ENCODE data around the gene TALDO1.
A peak's percentile ranks its signal among the peaks of the same experiment; 100 is the strongest.

TALDO1 gene

DNA sequence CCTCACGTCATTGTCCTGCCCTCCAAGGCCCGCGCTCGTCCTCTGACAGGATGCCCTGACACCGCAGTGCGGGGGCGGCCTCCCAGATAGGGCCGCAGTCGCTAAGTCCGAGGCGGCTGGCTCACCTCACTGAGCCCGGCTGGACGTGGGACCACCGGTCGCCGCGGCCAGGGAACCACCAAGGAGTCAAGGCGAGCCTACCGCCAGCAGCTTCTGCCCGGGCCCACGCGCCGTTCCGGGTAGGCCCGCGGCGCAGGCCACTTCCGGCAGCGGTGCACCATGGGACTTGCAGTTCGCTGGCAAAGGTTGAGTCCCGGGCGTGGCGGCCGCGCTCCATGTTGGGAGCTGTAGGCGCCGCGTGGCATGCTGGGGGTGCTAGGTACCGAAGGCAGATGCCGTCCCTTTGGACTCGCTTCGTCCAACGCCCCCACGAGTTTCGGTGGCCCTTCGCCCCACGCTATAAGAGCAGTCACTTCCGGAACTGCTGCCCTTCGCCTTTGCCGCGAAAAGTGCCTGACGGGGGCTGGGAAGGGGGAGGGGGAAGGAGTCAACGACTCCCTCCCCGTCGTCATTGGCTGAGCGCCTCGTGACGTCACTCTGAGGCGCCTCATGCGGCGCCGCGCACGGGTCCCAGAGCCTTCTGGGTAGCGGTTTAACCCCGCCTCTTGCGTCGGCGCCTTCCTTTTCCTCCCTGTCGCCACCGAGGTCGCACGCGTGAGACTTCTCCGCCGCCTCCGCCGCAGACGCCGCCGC lies 62.2 kb downstream of the TALDO1 start, which contains the start of gene RPLP2:
Gene RPLP2 (plus strand): TSS at position 681 of the 753 bp plus-strand sequence. CDS start 268 bp downstream, outside the sequence.
- H3K27ac Mint-ChIP-seq = peak within 1 kb of the TSS; percentile 93
- DNase-seq (ENCODE audit: low spot score) = peak; percentile 97
- H3K9me3 Mint-ChIP-seq = no peaks in the 10 kb centered on the region
- H3K4me1 Mint-ChIP-seq (ENCODE audit: low read depth) = peaks cover 15% of the 10 kb centered on the region
- peaks cover 33% of the 10 kb centered on the region for H3K36me3 Mint-ChIP-seq (ENCODE audit: low read depth)
- H3K27me3 Mint-ChIP-seq (ENCODE audit: low read depth) = no peaks in the 10 kb centered on the region
- H3K4me3 Mint-ChIP-seq = peak within 1 kb of the TSS; percentile 89

DNA sequence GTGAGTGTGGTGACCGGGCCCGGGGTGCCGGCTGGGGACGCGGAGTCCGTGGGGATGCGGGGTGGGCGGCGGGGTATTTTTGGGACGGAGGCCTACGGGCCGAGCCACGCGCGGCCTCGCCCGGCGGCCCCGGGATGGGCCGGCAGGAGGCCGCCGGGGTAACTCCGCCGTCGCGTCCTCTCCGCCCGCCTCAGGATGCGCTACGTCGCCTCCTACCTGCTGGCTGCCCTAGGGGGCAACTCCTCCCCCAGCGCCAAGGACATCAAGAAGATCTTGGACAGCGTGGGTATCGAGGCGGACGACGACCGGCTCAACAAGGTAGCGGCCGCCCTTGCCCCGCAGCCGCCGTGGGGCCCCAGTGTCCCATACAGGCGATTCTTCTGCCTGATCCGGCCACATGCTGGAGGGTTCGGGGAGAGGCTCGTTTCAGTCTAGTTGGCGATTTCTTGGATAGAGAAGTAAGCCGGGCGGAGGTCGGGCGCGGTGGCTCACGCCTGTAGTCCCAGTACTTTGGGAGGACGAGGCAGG lies 62.8 kb downstream of the TALDO1 start:
- Mint-ChIP-seq H3K27me3 (ENCODE audit: low read depth) (no peaks in the 10 kb centered on the region), H3K9me3 (no peaks in the 10 kb centered on the region), H3K27ac (peak overlapping the region; percentile 93), H3K4me1 (ENCODE audit: low read depth) (peaks cover 14% of the 10 kb centered on the region), H3K4me3 (peak overlapping the region; percentile 89), H3K36me3 (ENCODE audit: low read depth) (peaks cover 33% of the 10 kb centered on the region)
- DNase-seq (ENCODE audit: low spot score) = no peak

DNA sequence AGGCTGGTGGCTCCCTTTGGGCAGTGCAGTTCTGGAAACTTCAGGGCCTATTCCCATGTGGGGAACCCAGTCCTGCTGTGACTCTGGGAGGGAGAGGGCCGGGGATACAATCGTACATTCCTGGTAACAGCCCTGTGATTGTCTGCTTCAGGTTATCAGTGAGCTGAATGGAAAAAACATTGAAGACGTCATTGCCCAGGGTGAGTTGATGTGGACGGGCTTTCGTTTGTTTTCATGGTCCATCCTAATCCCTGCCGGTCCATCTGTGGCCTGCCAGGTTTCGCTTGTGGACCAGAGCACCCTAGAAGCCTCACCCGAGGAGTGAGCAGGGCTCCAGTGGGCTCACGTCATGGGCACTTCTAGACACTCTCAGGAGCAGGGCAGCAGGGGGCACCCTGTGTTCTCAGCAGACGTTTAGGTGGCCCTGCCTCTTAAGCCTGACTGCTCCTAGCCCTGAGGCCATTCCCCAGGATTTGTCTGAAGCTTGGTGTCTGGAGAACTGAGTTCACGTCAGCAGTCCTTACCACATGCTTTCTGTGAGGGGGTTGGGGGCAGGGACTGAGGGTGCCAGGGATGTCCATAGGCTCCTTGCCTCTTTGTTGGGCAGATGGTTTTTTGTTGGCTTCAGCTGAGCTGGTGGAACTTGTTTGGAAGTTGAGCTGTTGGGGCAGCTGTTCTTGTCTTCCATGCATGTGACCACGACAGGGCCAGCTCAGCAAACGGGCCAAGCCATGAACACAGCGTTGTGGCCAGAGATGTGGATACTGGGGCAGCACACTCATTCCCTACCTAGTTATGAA lies 64.4 kb downstream of the TALDO1 start:
- H3K27me3 Mint-ChIP-seq (ENCODE audit: low read depth) = no peaks in the 10 kb centered on the region
- no peak for DNase-seq (ENCODE audit: low spot score)
- no peaks in the 10 kb centered on the region for H3K9me3 Mint-ChIP-seq
- peak overlapping the region; percentile 55 for H3K27ac Mint-ChIP-seq
- H3K4me1 Mint-ChIP-seq (ENCODE audit: low read depth) = peaks cover 14% of the 10 kb centered on the region
- H3K36me3 Mint-ChIP-seq (ENCODE audit: low read depth) = peaks cover 33% of the 10 kb centered on the region
- peak overlapping the region; percentile 88 for H3K4me3 Mint-ChIP-seq

DNA sequence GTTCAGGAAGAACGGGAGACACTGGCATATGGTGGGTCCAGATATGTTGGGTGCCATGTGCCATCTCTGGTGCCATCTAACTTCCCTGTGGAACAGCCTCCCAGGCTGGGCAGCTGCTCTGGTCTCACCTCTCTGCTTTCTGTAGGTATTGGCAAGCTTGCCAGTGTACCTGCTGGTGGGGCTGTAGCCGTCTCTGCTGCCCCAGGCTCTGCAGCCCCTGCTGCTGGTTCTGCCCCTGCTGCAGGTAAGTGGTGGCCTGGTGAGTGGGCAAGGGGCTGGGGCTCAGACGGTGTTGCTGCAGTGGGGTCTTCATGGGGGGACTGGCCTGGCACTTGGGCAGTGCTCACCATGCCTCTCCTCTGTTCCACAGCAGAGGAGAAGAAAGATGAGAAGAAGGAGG lies 65.1 kb downstream of the TALDO1 start:
- peak overlapping the region; percentile 57 for H3K27ac Mint-ChIP-seq
- H3K4me1 Mint-ChIP-seq (ENCODE audit: low read depth) = peaks cover 14% of the 10 kb centered on the region
- H3K36me3 Mint-ChIP-seq (ENCODE audit: low read depth) = peaks cover 33% of the 10 kb centered on the region
- peak overlapping the region; percentile 29 for H3K4me3 Mint-ChIP-seq
- DNase-seq (ENCODE audit: low spot score) = no peak
- H3K9me3 Mint-ChIP-seq = no peaks in the 10 kb centered on the region
- H3K27me3 Mint-ChIP-seq (ENCODE audit: low read depth) = no peaks in the 10 kb centered on the region

DNA sequence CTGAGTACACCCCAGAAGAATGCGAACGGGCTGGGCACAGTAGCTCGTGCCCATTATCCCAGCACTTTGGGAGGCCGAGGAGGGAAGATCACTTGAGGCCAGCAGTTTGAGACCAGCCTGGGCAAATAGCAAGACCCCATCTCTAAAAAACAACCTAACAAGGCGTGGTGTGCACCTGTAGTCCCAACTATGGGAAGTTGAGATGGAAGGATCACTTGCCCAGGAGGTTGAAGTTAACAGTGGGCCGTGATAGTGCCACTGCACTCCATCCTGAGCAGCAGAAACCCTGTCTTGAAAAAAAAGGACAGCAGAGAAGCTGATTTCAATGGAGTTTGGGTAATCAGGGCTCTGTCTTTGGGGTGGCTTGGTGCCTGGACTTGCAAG lies 65.8 kb downstream of the TALDO1 start:
- no peaks in the 10 kb centered on the region for H3K27me3 Mint-ChIP-seq (ENCODE audit: low read depth)
- H3K4me1 Mint-ChIP-seq (ENCODE audit: low read depth) = peaks cover 11% of the 10 kb centered on the region
- peaks cover 33% of the 10 kb centered on the region for H3K36me3 Mint-ChIP-seq (ENCODE audit: low read depth)
- H3K27ac Mint-ChIP-seq = no peak overlapping the region
- H3K9me3 Mint-ChIP-seq = no peaks in the 10 kb centered on the region
- peak overlapping the region; percentile 29 for H3K4me3 Mint-ChIP-seq
- DNase-seq (ENCODE audit: low spot score) = no peak

DNA sequence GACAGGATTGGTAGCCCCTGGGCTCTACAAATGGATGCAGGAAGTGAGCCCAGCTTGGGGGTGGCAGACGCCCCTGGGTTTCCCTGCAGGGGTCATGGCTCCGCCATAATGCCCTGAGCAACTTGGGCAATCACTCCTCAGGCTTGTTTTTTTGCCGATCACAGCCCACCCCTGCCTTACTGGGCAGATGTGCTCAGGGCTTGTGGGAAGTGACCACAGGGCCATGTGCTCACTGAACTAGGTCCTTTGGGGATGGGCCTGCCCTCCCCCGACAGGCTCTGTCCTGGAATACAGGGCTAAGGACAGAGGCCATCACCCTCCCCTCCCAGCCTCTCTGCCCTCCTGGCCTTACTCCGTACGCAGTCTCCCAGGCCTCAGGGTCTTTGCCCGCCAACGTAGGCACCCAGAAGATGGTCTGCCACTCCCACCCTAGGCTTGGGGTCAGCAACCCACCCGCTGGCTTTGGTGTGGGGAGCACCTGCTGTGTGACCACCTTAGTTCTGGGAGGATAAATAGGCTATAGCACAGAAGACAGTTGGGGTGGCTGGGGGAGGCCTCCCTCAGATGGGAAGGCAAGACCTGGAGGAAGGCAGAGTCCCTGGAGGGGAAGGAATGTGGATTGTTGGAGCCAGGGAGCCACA lies 66.3 kb downstream of the TALDO1 start:
- DNase-seq (ENCODE audit: low spot score) = no peak
- no peak overlapping the region for H3K4me3 Mint-ChIP-seq
- no peaks in the 10 kb centered on the region for H3K9me3 Mint-ChIP-seq
- peaks cover 33% of the 10 kb centered on the region for H3K36me3 Mint-ChIP-seq (ENCODE audit: low read depth)
- peaks cover 11% of the 10 kb centered on the region for H3K4me1 Mint-ChIP-seq (ENCODE audit: low read depth)
- peak overlapping the region; percentile 35 for H3K27ac Mint-ChIP-seq
- no peaks in the 10 kb centered on the region for H3K27me3 Mint-ChIP-seq (ENCODE audit: low read depth)
